ENCODE results near the gene EFNA2.
"Not testable (repeated sequence)": the region's sequence is repeated elsewhere in the genome, so short reads cannot be mapped to it uniquely, and the experiment has no call there.

Gene EFNA2

DNA sequence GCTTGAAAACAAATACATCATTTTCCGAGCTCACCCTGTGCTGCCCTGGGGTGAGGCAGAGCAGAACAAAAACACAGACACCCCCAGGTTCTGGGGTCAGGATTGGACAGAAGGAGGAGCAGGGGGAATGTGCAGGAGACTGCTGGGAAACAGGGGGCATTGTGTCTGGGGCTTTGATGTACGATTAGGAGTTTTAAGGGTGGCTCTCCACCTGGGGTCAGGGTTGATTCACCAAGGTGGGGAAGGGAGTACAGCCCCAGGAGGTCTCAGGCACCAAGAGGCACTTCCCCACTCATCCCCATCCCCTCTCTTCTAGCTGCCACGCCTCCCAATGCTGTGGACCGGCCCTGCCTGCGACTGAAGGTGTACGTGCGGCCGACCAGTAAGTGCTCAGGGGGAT lies 12.6 kb downstream of the EFNA2 start:
- DNase-seq (ENCODE audit: low read depth in 2 of 2) = no peak

DNA sequence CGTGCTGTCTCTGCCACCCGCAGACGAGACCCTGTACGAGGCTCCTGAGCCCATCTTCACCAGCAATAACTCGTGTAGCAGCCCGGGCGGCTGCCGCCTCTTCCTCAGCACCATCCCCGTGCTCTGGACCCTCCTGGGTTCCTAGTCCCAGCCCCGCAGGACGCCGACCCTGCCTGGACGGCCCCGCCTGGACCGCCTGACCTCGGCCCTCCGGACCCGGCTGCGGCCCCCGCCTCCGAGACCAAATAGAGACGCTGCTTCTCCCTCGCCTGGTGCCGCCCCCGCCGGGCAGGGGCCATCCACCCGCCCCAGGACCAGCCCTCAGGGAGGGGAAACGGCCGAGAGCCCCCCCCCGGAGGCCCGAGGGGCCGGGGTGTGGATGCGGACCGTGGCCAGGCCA lies 14.1 kb downstream of the EFNA2 start:
- DNase-seq (ENCODE audit: low read depth in 2 of 2) = no peak

DNA sequence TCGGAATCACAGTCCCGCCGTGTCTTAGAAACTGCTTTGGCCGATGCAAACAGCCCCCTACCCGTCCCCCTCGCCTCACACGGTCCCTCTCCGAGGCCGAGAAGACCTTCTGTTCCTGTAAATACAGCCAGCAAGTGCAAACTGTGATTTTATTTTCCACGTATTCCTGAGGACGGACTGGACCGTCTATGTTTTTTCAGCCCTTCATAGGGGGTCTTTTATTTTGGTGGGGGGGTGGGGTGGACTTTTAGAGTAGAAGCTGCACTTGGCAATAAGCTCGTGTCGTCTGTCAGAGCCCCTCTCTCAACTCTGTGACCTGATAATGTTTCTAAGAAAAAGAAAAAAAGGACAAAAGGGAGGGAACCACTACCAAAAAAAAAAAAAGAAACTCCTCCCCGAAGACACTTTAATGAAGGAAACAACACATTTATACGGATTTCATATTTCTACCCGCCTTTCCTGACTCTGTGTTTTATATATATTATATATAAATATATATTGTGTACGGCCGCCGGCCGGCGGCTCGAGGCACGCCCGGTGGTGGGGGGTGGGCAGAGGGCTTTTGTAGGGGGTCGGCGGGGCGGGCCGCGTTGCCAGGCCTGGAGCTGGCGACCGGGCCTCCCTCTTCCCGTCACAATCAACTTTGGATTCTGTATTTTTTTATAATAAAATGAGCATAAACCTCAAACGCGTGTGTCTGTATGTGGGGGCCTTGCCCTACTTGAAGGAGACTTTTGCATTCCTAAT lies 15.2 kb downstream of the EFNA2 start:
- DNase-seq (ENCODE audit: low read depth in 2 of 2) = no peak

DNA sequence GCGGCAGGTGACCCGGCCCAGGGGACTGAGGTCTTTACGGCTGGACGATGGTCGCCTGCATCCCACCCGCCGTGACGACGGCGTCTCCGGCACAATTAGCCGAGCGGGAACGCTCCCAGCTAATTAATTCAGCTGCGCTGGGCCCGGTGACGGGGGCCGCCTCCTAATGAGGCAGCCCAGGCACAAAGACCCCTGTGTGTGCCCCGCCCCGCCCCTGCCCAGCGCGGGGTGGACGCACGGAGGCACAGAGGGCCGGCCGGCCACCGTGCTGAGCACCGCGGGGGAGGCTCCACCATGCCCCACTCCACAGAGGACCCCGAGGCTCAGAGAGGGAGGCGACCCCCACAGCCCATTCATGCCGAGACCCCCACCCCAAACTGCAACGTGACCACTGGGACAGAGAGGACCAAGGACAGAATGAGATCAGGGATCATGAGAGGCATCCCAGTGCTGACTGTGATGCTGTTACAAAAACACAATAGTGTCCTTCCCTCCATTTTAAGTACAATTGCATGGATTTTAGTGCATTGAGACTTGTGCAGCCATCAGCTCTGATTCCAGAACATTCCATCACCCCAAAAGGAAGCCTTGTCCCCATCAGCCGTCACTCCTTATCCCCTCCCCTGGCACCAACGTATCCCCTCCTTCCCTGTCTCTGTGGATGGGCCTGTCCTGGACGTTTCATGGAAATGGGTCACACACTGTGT lies 17.0 kb downstream of the EFNA2 start:
- no peak for DNase-seq (ENCODE audit: low read depth in 2 of 2)

DNA sequence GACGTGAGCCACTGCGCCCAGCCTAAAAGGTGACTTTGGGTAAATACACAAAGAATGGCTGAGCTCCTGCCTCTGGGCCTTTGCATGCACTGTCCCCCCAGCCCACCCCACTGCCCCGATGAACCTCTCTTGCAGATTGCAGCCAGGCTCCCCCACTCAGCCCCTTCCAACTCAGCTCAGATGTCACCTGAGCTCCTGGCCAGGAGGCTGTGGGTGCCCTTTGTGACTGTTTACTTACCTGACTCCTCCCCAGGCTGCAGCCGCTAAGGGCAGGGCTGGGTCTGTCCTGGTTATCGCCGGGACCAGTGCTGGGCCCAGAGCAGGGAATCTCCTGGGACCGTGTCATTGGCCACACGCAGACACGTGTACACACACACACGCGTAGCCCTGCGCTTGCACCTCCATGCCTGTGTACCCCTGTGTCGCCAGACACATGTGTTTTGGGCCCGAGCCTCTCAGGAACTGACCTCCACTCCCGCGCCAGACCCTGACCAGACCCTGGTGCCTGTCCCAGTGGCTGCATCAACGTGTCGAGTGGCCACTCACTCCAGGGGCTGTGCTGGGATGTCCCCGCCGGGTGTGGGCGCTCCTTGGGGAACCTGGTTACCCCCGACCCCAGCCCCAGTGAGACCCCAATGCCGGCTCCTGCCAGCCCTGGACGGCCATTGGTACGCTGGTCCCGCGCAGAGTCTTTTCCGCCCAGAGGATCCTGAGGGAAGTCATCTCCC lies 18.7 kb downstream of the EFNA2 start:
- DNase-seq (ENCODE audit: low read depth in 2 of 2) = no peak

DNA sequence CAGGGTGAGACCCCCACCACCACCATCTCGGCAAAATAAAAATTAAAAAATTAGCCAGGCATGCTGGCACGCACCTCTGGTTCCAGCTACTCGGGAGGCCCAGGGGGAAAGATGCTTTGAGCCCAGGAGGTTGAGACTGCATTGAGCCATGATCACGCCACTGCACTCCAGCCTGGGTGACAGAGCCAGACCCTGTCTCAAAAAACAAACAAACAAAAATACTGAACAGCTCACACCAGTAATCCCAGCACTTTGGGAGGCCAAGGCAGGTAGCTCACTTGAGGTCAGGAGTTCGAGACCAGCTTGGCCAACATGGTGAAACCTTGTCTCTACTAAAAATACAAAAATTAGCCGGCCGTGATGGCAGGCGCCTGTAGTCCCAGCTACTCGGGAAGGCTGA lies 19.7 kb downstream of the EFNA2 start:
- DNase-seq (ENCODE audit: low read depth in 2 of 2) = not testable (repeated sequence)

DNA sequence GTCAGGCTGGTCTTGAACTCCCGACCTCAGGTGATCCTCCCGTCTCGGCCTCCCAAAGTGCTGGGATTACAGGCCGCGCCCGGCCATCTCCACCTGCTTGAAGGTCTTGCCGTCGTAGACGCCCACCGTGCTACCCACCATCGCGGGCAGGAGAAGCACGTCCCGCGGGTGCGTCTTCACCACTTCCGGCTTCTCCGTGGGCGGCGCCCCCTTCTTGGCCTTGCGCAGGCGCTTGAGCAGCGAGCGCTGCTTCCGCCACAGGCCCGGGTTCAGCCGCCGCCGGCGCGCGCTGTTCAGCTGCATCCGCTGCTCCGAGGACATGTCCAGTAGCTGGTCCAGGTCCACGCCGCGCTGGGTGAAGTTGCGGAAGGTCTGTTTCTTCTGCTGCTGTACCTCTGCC lies 21.6 kb downstream of the EFNA2 start:
- DNase-seq (ENCODE audit: low read depth in 2 of 2) = no peak

DNA sequence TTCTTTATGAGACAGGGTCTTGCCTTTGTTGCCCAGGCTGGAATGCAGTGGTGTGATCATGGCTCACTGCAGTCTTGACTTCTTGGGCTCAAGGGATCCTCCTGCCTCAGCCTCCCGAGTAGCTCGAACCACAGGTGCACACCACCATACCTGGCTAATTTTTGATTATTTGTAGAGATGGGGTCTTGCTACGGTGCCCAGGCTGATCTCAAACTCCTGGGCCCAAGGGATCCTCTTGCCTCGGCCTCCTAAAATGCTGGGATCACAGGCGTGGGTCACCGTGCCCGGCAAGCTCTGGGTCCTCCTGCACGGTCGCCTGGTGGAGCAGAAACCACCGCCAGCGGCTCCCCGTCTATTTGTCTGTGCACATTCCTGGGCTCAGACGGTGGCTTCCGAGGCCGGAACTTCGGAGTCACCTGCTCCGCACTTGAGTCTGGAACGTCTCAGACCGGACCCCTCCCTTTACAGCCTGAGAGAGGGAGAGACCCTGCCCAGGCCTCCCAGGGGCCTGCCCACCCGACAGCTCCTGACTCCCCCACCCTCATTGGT lies 22.2 kb downstream of the EFNA2 start:
- no peak for DNase-seq (ENCODE audit: low read depth in 2 of 2)

DNA sequence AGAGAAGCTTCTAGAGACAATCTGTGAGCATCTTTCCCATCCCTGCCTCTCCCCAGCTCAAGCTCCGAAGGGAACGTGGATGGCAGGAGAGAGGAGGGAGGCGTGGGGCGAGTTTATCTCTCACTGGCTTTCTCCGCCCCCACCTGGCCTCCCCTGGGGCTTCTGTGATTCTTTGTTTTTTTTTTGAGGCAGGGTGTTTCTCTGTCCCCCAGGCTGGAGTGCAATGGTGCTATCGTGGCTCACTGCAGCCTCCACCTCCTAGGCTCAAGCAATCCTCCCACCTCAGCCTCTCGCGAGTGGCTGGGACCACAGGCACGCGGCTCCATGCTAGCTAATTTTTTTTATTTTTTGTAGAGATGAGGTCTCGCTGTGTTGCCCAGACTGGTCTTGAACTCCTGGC lies 23.0 kb downstream of the EFNA2 start:
- DNase-seq (ENCODE audit: low read depth in 2 of 2) = no peak

DNA sequence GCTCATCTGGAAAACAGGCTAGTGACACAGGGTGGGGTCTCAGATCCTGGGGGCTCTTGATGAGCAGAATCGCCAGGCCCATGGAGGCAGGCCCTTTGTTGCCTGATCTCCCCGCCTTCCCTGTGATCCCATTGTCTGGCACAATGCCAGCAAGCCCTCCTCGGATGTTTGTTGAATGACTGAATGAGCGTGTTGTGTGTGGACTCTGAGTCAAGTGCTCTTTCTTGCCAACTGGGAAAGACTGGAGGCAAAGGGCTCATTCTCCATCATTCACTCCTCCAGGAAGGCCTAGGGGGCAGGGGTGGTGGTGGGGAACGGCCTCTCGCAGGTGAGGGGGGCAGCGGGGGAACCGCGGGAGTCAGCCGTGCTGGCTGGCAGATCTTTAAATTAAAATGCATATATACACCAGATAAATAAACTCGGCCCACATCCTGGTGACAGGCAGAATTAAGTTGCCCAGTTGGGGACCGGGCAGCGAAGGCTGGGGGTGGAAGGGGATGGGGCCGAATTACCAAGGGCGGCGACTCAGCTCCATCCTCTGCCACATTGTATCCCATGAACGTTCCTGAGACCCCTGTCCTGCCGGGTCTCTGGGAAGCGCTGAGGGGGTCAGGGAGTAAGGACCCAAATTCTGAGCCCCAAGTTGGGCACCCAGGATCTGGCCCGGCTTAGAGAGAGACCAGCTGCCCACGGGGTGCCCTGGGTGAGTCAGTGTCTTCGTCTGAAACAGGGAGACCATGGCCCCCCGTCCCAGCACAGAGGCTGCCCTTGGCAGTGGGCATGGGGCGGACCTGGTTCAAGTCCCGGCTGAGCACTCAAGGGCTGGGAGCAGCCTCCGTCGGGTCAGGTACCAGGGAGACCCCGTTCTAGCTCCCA lies 24.5 kb downstream of the EFNA2 start:
- no peak for DNase-seq (ENCODE audit: low read depth in 2 of 2)

DNA sequence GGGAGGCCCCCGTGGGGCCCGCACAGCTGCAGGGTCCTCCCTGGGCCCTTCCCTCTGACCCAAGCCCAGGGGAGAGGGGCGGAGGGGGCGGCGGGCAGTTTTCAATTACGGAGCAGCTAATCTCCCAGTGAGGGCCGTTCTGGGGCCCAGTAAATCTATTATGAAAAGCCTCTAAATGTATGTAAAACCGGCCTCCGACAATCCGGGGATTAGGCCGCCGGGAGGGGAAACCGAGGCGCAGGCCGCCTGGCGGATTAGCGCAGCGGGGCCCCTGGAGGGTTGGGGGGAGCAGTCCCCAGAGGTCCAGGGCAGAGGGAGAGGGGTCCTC lies 25.1 kb downstream of the EFNA2 start:
- DNase-seq (ENCODE audit: low read depth in 2 of 2) = no peak

DNA sequence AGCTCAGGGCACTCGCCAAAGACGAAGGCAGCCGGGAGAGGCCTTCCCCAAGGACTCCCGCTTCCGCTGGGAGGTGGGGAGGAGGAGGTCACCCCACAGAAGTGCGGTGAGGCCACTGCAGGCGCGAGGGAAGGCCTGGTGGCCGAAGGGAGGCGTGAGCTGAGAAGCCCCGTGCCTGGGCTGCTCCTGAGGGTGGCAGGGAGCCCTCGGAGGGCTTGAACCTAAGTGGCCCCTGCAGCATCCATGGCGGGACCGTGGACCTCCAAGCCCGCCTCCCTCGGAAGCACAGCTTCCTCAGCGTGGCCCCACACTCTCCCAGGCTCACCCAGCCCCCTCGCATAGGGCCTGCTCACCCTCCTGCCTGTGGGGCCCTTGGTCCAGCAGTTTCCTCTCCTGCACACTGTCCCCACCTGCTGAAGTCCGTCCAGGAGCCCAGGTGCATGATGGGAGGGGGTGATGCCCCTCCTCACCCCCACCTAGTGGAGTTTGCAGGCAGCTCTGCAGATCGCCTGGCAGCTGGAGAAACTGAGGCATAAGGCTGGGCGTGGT lies 25.9 kb downstream of the EFNA2 start:
- no peak for DNase-seq (ENCODE audit: low read depth in 2 of 2)

DNA sequence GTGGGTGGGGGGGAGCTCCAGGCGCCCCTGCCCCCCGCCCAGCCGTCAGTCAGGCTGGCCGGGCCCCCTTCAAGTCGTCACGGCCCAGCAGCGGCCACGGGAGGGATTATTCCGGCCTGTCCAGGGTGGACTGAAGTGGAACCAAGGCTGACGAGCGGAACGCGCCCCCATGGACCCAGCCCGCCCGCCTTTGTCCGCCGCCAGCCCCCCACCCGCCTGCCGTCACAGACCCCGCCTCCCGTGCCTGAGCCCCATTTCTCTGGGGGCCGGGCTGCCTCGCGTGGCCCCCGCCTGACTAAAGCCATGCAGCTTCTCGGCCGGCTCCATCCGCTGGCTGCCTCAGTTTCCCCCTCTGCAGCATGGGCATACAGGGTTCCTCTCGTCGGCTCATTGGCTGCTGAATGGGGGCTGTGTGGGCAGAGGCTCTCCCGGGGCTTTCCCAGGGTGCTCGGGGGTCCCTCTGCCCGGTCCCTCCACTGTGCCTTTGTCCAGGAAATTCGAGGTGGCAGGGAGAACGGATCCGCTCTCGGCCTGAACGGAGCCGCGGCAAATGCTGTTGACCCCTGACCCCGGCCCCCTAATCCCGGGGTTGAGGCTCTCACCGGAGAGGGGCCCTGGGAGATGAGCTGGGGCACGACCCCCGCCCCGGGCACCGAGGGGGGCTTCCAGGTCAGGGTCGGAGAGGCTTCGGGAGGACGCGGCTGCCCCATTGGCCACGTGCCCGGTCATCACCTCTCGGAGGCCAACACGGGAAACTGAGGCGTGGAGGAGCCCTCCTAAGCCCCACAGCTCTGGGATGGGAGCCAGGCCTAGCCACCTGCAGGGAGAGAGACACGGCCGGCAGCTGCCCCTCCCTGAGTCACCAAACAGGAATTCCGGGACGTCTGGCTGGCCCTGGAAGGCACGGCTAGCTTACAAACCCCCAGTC lies 27.4 kb downstream of the EFNA2 start:
- DNase-seq (ENCODE audit: low read depth in 2 of 2) = no peak

DNA sequence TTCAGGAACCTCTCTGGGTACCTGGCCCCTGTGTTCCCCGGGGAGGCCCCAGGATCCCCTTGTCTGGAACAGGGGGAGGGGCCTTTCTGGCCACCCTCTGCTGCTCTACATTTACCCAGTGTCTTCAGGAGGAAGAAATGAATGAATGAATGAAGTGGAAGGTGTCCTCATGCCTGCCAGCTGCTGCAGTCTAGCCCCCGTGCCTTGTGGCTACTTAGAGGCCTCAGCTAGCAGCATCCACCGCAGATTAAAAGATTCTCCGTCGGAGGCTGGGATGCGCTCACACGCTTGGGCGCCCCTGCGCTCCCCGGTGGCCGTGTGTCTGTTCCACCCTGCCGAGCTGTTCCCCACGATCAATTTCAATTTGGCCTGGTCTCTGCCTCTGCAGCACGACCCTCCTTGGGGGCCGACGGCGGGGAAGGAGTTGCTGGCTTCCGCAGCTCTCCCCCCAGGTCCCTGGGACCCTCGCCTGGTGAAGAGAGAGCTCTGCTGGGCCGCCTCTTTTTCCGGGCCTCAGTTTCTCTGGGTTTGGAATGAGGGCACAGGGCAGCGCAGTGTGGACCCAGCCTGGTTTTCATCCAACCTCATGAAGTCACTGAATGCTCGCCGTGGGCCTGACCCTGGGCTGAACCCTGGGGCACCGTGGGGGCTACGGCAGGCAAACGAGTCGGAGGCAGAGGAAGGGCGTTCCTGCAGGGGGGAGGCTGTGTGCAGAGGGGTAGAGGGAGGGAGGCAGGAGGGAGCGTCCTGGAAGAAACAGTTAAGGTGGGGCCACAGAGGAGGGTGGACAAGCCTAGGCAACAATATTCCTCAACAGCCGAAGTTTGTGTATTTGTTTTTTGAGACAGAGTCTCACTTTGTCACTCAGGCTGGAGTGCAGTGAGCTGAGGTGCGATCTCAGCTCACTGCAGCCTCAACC lies 28.3 kb downstream of the EFNA2 start:
- DNase-seq (ENCODE audit: low read depth in 2 of 2) = no peak

DNA sequence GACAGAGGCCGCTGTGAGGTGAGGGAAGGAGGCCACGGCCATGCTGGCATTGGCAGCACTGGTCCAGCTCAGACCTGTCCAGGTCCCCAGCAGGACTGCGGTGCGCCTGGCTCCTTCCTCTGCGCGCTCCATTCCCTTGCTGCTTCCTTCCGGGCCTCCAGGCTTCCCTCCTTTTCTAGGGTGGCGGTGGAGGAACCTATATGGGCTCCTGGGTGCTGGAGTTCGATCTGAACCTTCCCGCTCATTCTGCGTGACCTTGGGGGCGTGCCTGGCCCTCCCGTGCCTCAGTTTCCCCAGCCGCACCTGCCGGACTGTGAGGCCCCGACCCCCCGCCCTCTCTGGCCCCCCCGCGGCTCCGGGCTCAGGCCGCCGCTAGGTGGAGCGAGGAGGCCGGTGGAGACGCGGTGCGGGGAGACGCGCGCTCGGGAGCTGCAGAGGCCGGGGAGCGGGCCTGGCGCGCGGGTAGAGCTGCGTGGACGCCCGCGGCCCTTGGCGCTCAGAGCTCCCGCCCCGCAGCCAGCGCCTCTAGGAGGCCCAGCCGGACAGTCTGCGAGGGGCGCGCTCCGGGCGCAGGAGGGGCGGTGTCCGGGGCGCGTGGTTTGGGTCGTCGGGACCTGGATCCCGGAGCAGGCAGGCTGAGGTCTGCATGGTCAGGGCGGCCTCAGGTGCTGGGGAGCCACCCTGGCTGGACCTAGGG lies 29.9 kb downstream of the EFNA2 start:
- DNase-seq (ENCODE audit: low read depth in 2 of 2) = no peak

DNA sequence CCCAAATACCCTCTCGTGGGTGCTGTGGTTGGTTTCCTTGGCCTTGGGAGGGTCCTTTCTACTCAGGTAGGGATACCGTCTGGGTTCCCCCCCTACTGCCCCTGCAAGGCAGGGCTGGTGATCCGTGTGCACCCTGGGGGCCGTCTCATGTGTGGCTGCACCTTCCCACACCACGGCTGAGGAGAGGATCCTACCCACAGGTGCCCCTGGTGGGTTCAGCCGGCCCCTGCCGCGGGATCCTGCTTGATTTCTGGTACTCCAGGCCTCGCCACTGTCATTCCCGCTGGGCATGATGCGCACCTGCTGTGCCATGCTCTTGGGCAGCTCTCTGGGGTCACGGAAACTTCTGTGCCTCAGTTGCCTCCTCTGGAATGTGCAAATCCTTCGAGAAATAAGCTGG lies 30.8 kb downstream of the EFNA2 start:
- no peak for DNase-seq (ENCODE audit: low read depth in 2 of 2)

DNA sequence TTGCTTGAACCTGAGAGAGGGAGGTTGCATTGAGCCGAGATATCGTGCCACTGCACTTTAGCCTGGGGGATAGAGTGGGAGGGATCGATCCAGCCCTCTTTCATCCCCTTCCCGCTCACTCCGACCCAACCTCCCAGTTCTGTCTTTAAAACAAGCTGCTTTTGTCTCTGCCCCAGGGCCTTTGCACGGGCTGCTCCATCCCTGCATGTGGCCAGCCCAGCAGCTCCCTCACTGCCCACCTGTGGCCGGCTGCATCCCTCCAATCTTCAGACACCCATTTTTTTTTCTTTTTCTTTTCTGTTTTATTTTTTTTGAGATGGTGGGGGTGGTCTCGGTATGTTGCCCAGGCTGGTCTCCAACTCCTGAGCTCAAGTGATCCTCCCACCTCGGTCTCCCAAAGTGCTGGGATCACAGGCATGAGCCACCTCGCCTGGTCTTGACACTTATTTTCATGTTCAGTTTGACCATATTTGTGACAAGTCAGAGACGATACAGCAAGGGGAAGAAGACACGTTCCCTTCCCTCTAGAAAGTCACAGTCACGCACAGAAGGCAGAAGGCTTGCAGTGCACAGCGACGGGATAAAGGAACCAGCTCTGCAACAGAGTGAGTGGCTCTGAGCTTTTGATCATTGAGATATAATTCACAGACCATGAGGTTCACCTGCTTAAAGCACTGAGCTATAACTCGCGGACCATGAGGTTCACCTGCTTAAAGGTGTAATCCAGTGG lies 31.8 kb downstream of the EFNA2 start:
- no peak for DNase-seq (ENCODE audit: low read depth in 2 of 2)

All from stimulated activated CD4-positive, alpha-beta T cell treated with anti-CD3 and anti-CD28 coated beads, Interleukin-1b, Interleukin-23, amount 100 ng/mL, for 1 hour (primary cell).